MM.1S (cell line): ENCODE measurements around the gene ZDHHC12.
A peak's percentile ranks its signal among the peaks of the same experiment; 100 is the strongest.

Experiments
- DNase-seq: peaks from one replicate; pipeline ENCODE4 v3.0.0-alpha.2; 2015
- H2AFZ ChIP-seq: fragments of 300-600 bp; sonication (generic); 2 replicates; pipeline ENCODE4 v1.6.0; 2016; ENCODE audit warnings: antibody characterized with exemption, low read length
- H3F3A ChIP-seq: fragments of 300-600 bp; sonication (generic); 2 replicates; pipeline ENCODE4 v1.6.1; 2016; ENCODE audit warnings: mild to moderate bottlenecking, antibody characterized with exemption, low read length, moderate library complexity, mixed read lengths; ENCODE audit not compliant: insufficient read depth
- H3K27ac ChIP-seq: fragments of 300-600 bp; sonication (generic); 2 replicates; pipeline ENCODE4 v1.5.1; 2016; ENCODE audit warnings: mild to moderate bottlenecking, low read length
- H3K27me3 ChIP-seq: fragments of 300-600 bp; sonication (generic); replicated peaks from 2 replicates; pipeline ENCODE4 v1.6.0; 2016; ENCODE audit warnings: low read length; ENCODE audit not compliant: insufficient read depth
- H3K36me3 ChIP-seq: fragments of 300-600 bp; sonication (generic); replicated peaks from 2 replicates; pipeline ENCODE4 v1.6.1; 2016; ENCODE audit warnings: mild to moderate bottlenecking, low read length, mixed read lengths; ENCODE audit not compliant: insufficient read depth
- H3K4me1 ChIP-seq: fragments of 300-600 bp; sonication (generic); 2 replicates; pipeline ENCODE4 v1.6.1; 2016; ENCODE audit warnings: low read length, mixed read lengths
- H3K4me2 ChIP-seq: fragments of 300-600 bp; sonication (generic); 2 replicates; pipeline ENCODE4 v1.6.0; 2016; ENCODE audit warnings: low read depth, low read length
- H3K4me3 ChIP-seq: fragments of 300-600 bp; sonication (generic); 2 replicates; pipeline ENCODE4 v1.5.1; 2016; ENCODE audit warnings: low read length, mixed read lengths
- H3K79me2 ChIP-seq: fragments of 300-600 bp; sonication (generic); 2 replicates; pipeline ENCODE4 v1.6.1; 2016; ENCODE audit warnings: mixed run types, low read length, mixed read lengths
- H3K9ac ChIP-seq: fragments of 300-600 bp; sonication (generic); 2 replicates; pipeline ENCODE4 v1.6.1; 2016; ENCODE audit warnings: low read length, mixed read lengths
- H3K9me2 ChIP-seq: fragments of 300-600 bp; sonication (generic); replicated peaks from 2 replicates; pipeline ENCODE4 v1.6.1; 2016; ENCODE audit warnings: mild to moderate bottlenecking, low read length, mixed read lengths; ENCODE audit not compliant: insufficient read depth
- H3K9me3 ChIP-seq: fragments of 300-600 bp; sonication (generic); replicated peaks from 2 replicates; pipeline ENCODE4 v1.6.1; 2016; ENCODE audit warnings: mild to moderate bottlenecking, low read length, mixed read lengths; ENCODE audit not compliant: insufficient read depth
- H4K20me1 ChIP-seq: fragments of 300-600 bp; sonication (generic); 2 replicates; pipeline ENCODE4 v1.6.1; 2016; ENCODE audit warnings: mild to moderate bottlenecking, low read length, moderate library complexity, mixed read lengths; ENCODE audit not compliant: insufficient read depth
- EZH2 ChIP-seq: fragments of 300-600 bp; sonication (generic); optimal IDR thresholded peaks from 2 replicates; pipeline ENCODE3; 2017; ENCODE audit warnings: low read depth, mild to moderate bottlenecking, antibody characterized with exemption, low read length, mixed read lengths
- EZH2phosphoT487 ChIP-seq: fragments of 300-600 bp; sonication (generic); IDR thresholded peaks from 2 replicates; pipeline ENCODE4 v1.6.1; 2018; ENCODE audit warnings: antibody characterized with exemption, low read length
- TF ChIP-seq, protein P1 (sequence below): fragments of 300-600 bp; sonication (generic); IDR thresholded peaks from 2 replicates; pipeline ENCODE4 v1.5.1; 2016; ENCODE audit warnings: antibody characterized with exemption, low read length, mixed read lengths

ZDHHC12 gene

DNA sequence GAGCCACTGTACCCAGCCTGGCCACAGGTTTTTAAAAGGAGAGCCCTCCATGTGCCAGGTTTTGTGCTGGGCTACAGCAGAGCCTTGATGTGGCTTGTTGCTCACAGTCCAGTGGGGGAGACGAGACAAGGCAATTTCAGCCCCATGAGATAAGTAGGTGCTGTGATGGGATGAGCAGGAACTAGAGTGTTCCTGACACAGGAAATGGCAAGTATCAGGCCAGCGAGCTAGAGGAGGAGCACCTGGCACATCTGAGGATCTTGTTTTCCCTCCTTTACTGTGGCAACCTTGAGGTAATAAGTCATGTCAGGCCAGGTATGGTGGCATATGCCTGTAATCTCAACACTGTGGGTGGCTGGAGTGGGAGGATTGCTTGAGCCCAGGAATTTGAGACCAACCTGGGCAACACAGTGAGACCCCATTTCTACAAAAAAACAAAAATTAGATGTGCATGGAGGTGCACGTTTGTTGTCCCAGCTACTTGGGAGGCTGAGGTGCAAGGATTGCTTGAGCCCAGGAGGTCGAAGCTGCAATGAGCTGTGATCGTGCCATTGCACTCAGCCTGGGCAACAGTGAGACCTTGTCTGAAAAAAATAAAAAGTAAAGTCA, 3.8 kb upstream of the ZDHHC12 start:
- H3K27me3 ChIP-seq: no peaks in the 10 kb centered on the region
- no peak overlapping the region for H3K4me2 ChIP-seq
- TF ChIP-seq EZH2phosphoT487: no peak
- TF ChIP-seq, protein P1, sequence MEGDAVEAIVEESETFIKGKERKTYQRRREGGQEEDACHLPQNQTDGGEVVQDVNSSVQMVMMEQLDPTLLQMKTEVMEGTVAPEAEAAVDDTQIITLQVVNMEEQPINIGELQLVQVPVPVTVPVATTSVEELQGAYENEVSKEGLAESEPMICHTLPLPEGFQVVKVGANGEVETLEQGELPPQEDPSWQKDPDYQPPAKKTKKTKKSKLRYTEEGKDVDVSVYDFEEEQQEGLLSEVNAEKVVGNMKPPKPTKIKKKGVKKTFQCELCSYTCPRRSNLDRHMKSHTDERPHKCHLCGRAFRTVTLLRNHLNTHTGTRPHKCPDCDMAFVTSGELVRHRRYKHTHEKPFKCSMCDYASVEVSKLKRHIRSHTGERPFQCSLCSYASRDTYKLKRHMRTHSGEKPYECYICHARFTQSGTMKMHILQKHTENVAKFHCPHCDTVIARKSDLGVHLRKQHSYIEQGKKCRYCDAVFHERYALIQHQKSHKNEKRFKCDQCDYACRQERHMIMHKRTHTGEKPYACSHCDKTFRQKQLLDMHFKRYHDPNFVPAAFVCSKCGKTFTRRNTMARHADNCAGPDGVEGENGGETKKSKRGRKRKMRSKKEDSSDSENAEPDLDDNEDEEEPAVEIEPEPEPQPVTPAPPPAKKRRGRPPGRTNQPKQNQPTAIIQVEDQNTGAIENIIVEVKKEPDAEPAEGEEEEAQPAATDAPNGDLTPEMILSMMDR: no peak
- no peak overlapping the region for H3K9ac ChIP-seq
- no peaks in the 10 kb centered on the region for H3K9me3 ChIP-seq
- H3K4me1 ChIP-seq: peaks cover 6% of the 10 kb centered on the region; the same call in 1 of the 2 replicates
- peaks cover 11% of the 10 kb centered on the region for H3K79me2 ChIP-seq
- DNase-seq: no peak
- H2AFZ ChIP-seq: no peak overlapping the region
- no peaks in the 10 kb centered on the region for H3K9me2 ChIP-seq
- no peaks in the 10 kb centered on the region for H4K20me1 ChIP-seq
- H3K27ac ChIP-seq: no peak overlapping the region
- H3K36me3 ChIP-seq: no peaks in the 10 kb centered on the region
- H3K4me3 ChIP-seq: no peak overlapping the region
- H3F3A ChIP-seq: peaks cover 6% of the 10 kb centered on the region; the same call in 1 of the 2 replicates

DNA sequence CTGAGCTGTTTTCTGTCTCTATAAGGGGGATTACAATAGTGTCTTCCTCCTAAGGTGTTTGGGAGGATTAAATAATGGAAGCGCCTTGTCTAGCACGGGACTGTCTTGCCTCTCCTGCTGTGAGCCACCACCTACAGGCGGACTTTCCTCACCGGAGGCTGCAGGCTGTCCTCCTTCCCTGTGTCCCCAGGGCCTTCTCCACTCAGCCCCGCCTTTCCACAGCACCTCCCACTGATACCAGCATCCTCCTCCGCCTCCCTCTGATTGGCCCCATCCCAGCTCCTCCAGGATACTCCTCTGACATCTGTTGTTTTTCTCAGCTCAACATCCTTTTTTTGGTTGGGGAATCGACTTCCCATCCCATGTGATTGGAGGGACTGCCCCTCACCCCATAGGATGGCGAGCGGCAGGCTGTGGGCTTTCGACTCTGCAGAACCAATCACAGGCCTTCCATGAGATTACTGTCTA, 851 bp upstream of the ZDHHC12 start:
- H3K9me2 ChIP-seq: no peaks in the 10 kb centered on the region
- no peaks in the 10 kb centered on the region for H4K20me1 ChIP-seq
- peak; percentile 57 for DNase-seq
- H3K9ac ChIP-seq: peak overlapping the region; percentile 43; the same call in 1 of the 2 replicates
- H3K27me3 ChIP-seq: no peaks in the 10 kb centered on the region
- H2AFZ ChIP-seq: peak overlapping the region; percentile 45
- H3K9me3 ChIP-seq: no peaks in the 10 kb centered on the region
- H3K4me3 ChIP-seq: peak overlapping the region; percentile 62
- TF ChIP-seq, protein P1: no peak
- TF ChIP-seq EZH2phosphoT487: no peak
- TF ChIP-seq EZH2: no peak
- no peaks in the 10 kb centered on the region for H3K36me3 ChIP-seq
- peaks cover 7% of the 10 kb centered on the region; the same call in 1 of the 2 replicates for H3K4me1 ChIP-seq
- H3F3A ChIP-seq: peaks cover 6% of the 10 kb centered on the region; the same call in 1 of the 2 replicates
- H3K79me2 ChIP-seq: peaks cover 21% of the 10 kb centered on the region
- peak overlapping the region; percentile 60 for H3K4me2 ChIP-seq
- H3K27ac ChIP-seq: peak overlapping the region; percentile 2; the same call in 1 of the 2 replicates

DNA sequence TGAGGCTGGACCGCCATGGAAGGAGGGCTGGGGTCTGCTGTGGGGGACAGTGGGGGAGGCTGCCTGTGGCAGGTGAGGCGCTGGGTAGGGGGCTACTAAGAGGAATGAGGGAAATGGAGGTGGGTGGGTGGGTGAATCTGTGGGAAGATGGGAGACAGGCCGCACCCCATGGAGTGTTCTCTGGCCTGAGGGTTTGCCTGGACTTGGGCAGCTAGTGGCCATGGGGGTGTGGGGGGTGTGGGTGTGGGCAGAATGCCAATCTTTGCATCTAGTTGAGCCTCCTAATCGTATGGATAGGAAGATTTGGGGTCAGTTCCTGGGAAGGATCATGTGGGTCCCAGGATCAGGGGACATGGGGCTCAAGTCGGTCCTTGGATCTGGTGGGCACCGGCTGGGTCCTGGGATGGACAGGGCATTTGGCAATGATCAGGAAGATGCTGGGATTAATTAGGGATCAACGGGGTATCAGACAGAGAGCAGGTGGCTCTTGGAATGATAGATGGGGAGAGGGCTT, 518 bp downstream of the ZDHHC12 start:
- H3K9me3 ChIP-seq: no peaks in the 10 kb centered on the region
- peak overlapping the region; percentile 63 for H3K4me2 ChIP-seq
- no peaks in the 10 kb centered on the region for H3K36me3 ChIP-seq
- H3K27ac ChIP-seq: no peak overlapping the region
- peak overlapping the region; percentile 78 for H3K4me3 ChIP-seq
- H4K20me1 ChIP-seq: no peaks in the 10 kb centered on the region
- H3K9ac ChIP-seq: peak overlapping the region; percentile 85
- H3K4me1 ChIP-seq: peaks cover 7% of the 10 kb centered on the region; the same call in 1 of the 2 replicates
- H3K9me2 ChIP-seq: no peaks in the 10 kb centered on the region
- no peaks in the 10 kb centered on the region for H3K27me3 ChIP-seq
- TF ChIP-seq EZH2: no peak
- no peak for TF ChIP-seq EZH2phosphoT487
- TF ChIP-seq, protein P1: no peak
- H3F3A ChIP-seq: peaks cover 6% of the 10 kb centered on the region; the same call in 1 of the 2 replicates
- peak overlapping the region; percentile 68 for H2AFZ ChIP-seq
- no peak for DNase-seq
- peaks cover 21% of the 10 kb centered on the region for H3K79me2 ChIP-seq
